ENCODE data around the gene ZCCHC7. TPM values are rescaled to one million over a fixed set of nuclear protein-coding genes. Genes with fewer than 3 reads are reported as not detected.

Gene ZCCHC7
- total and polyA plus RNA-seq, 9 of the 15 experiments (the other 6 are each of a cell fraction or from before 2014, with no cell fraction given) = 34.1 to 68.9 (median 48.8) TPM

DNA sequence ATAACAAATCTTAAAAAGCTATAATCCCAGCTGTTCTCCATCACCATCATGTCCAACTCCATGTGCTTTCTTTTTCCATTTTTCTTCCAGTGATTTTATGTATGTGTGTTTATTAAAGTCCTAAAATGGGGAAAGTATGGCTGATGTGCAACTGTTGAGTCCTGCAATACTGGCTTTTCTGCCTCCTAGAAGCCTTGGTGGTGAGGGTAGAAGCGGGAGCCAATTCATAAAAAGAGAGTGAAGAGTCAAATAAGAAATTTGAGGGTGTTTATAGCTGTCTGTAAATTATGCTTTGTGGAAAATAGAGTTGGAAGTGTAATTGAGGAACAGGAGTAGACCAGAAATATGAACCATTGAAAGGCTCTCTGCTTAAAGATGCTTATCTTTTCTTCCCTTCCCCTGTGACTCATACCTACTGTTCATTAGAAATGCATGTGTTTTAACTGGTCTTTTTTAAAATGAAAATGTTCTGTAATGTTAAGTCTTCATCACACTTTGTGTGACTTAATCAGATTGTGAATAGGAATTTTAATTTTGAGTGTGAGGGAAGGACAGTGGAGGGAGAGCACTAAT, 80.1 kb downstream of the ZCCHC7 start:
- H3K4me3 ChIP-seq = no peak overlapping the region
- H3K9me3 ChIP-seq (replicated peaks; ENCODE audit: control insufficient read depth, insufficient read depth, low read depth, low read length) = no peaks in the 10 kb centered on the region
- peak overlapping the region; percentile 55 for H3K4me2 ChIP-seq (ENCODE audit: insufficient read depth, low read length)
- no peaks in the 10 kb centered on the region for H4K20me1 ChIP-seq (replicated peaks; ENCODE audit: control insufficient read depth, insufficient read depth, low read length)
- peak overlapping the region; percentile 84 for H3K27ac ChIP-seq (ENCODE audit: extremely low read depth, low read depth, low read length)
- H3K9ac ChIP-seq (ENCODE audit: insufficient read depth in 1 of 2, low read depth in 2 of 2, low read length in 2 of 2) = peak overlapping the region in 1 of 2 experiments; percentile 57; a peak in 2 of 4 replicates
- H3K79me2 ChIP-seq (ENCODE audit: control insufficient read depth, insufficient read depth, low read length) = peaks cover 92% of the 10 kb centered on the region
- H2AFZ ChIP-seq (ENCODE audit: low read depth, low read length) = peak overlapping the region; percentile 49
- ChIA-PET POLR2A (interaction anchor here (1.2 to 1.3 kb wide), 2 partner anchors 45 to 80 kb away, joined by 3 read pairs; partner anchors contain the start of gene ZCCHC7), CTCF (ENCODE audit: low intra/inter-chr PET ratio) (no interaction called here)
- FAIRE-seq (peak; percentile 84), DNase-seq (ENCODE audit: extremely low read depth in 1 of 4, low spot score in 3 of 4) (peak; percentile 50 to 75 (median 64)), ATAC-seq (peak; percentile 75)
- peaks cover 29% of the 10 kb centered on the region for H3K36me3 ChIP-seq (ENCODE audit: control insufficient read depth, insufficient read depth, low read length)
- intact Hi-C loops (cut with micrococcal nuclease) (no loop called here), in situ Hi-C loops (cut with MboI) (no loop called here)
- H3K9me1 ChIP-seq (ENCODE audit: control insufficient read depth, insufficient read depth, low read length) = no peaks in the 10 kb centered on the region
- no peaks in the 10 kb centered on the region for H3K27me3 ChIP-seq (ENCODE audit: control insufficient read depth in 2 of 2, insufficient read depth in 2 of 2, low read length in 2 of 2)
- H3K4me1 ChIP-seq (replicated peaks in 1 of 2; ENCODE audit: control insufficient read depth in 2 of 2, insufficient read depth in 2 of 2, low read length in 2 of 2) = peaks cover 18 to 57% of the 10 kb centered on the region in 2 experiments
- 0% methylated on average over 1 of the region's 1 CpG for WGBS (ENCODE audit: insufficient coverage, low coverage, missing lambda C conversion rate)
- no TSS peak for BruUV-seq (replicated peaks)
- 0 out of 2 replicates have a peak, but pooled peaks have one; percentile 45 for TF ChIP-seq TSHZ1 (CRISPR knock-in tag; IDR thresholded peaks at IDR 0.05)
- TF ChIP-seq GATAD2B (IDR thresholded peaks at IDR 0.05; ENCODE audit: borderline replicate concordance) = peak; percentile 12; the same call in 1 of the 2 replicates
- TF ChIP-seq MAZ (CRISPR knock-in tag; conservative IDR thresholded peaks at IDR 0.05 in 1 of 2, IDR thresholded peaks at IDR 0.05 in 1 of 2) = peak; percentile 12 to 18; a peak in 1 of 4 replicates
- TF ChIP-seq ZNF143 (CRISPR knock-in tag; IDR thresholded peaks at IDR 0.05) = no peak
- TF ChIP-seq MAFG (tag; conservative IDR thresholded peaks at IDR 0.05) = no peak
- TF ChIP-seq ERF (CRISPR knock-in tag; IDR thresholded peaks at IDR 0.05) = peak; percentile 85
- no peak for TF ChIP-seq EGR1 (conservative IDR thresholded peaks at IDR 0.05)
- peak; percentile 99 for TF ChIP-seq JUND (IDR thresholded peaks at IDR 0.05; ENCODE audit: borderline replicate concordance, low read depth, low read length)
- peak; percentile 99 for TF ChIP-seq JUND (tag; IDR thresholded peaks at IDR 0.05; ENCODE audit: borderline replicate concordance, low read depth, low read length)
- TF ChIP-seq, protein P1, sequence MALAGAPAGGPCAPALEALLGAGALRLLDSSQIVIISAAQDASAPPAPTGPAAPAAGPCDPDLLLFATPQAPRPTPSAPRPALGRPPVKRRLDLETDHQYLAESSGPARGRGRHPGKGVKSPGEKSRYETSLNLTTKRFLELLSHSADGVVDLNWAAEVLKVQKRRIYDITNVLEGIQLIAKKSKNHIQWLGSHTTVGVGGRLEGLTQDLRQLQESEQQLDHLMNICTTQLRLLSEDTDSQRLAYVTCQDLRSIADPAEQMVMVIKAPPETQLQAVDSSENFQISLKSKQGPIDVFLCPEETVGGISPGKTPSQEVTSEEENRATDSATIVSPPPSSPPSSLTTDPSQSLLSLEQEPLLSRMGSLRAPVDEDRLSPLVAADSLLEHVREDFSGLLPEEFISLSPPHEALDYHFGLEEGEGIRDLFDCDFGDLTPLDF (CRISPR knock-in tag; IDR thresholded peaks at IDR 0.05) = 0 out of 2 replicates have a peak, but pooled peaks have one; percentile 20
- peak; percentile 90; the same call in 1 of the 2 replicates for TF ChIP-seq ZFPM2 (CRISPR knock-in tag; IDR thresholded peaks at IDR 0.05)
- TF ChIP-seq ZNF561 (CRISPR knock-in tag; conservative IDR thresholded peaks at IDR 0.05) = 0 out of 2 replicates have a peak, but pooled peaks have one; percentile 40
- TF ChIP-seq HOXB6 (CRISPR knock-in tag; IDR thresholded peaks at IDR 0.05; ENCODE audit: borderline replicate concordance) = 0 out of 2 replicates have a peak, but pooled peaks have one; percentile 31
- TF ChIP-seq RAD21 (CRISPR knock-in tag; conservative IDR thresholded peaks at IDR 0.05 in 1 of 2, IDR thresholded peaks at IDR 0.05 in 1 of 2) = no peak
- no peak for TF ChIP-seq RBM25 (IDR thresholded peaks at IDR 0.05; ENCODE audit: low read depth, low read length, severe bottlenecking)
- TF ChIP-seq ZBTB26 (CRISPR knock-in tag; IDR thresholded peaks at IDR 0.05) = no peak
